Psoas muscle (tissue), 8 donors: ENCODE data around the gene SLC38A4. TPM values are rescaled to one million over a fixed set of nuclear protein-coding genes. Genes with fewer than 3 reads are reported as not detected.

Experiments
- ATAC-seq, 4 donors: fragments of 200-7000 bp; cut with Tn5 transposase; one replicate each; pipeline ENCODE4 v1.9.1; 2020; ENCODE audit warnings: moderate library complexity in 3 of 4, mild to moderate bottlenecking in 2 of 4
- DNase-seq, 2 donors: peaks; one replicate each; pipeline ENCODE4 v3.0.0-alpha.2; 2020
- H3K27ac ChIP-seq: fragments of 200-600 bp; one replicate; pipeline ENCODE4 v1.8.0; 2022
- H3K27me3 ChIP-seq, 3 donors: fragments of 200-600 bp in 1 of 3; one replicate each; pipeline versions ENCODE4 v1.6.1 to v1.8.0; 2013 to 2022; ENCODE audit warnings: low read length in 2 of 3, mild to moderate bottlenecking in 2 of 3, moderate library complexity in 1 of 3; ENCODE audit not compliant: insufficient read depth in 3 of 3
- H3K36me3 ChIP-seq, 2 donors: fragments of 200-600 bp in 1 of 2; one replicate each; pipeline versions ENCODE4 v1.6.1 to v1.8.0; 2013 to 2022; ENCODE audit warnings: low read depth in 1 of 2, mild to moderate bottlenecking in 1 of 2, moderate library complexity in 1 of 2; ENCODE audit not compliant: insufficient read depth in 1 of 2
- H3K4me1 ChIP-seq: fragments of 200-600 bp; one replicate; pipeline ENCODE4 v1.8.0; 2022
- H3K4me3 ChIP-seq: fragments of 200-600 bp; one replicate; pipeline ENCODE4 v1.8.0; 2022; ENCODE audit warnings: mild to moderate bottlenecking
- H3K9me3 ChIP-seq: fragments of 200-600 bp; one replicate; pipeline ENCODE4 v1.8.0; 2022
- WGBS, 3 donors: extraction: QIAGEN DNeasy Blood & Tissue Kit; methylation state at CpG; one replicate each; pipeline versions ENCODE4 v1.1.6 to v1.1.7; 2013; 5-methylcytosine and 5-hydroxymethylcytosine counted together
- intact Hi-C, 2 donors: fragments of 100-400 bp; cut with DNase I; formaldehyde crosslinking; loops; one replicate each; pipeline versions ENCODE4 v1.11.0 to v1.14.2; 2022
- polyA plus RNA-seq, 3 donors: library from polyadenylated mRNA; stranded (reverse); fragments of 200-250 nt; gene quantifications; one replicate each; pipeline ENCODE4 v1.2.3, GENCODE V29; 2013
- total RNA-seq, 4 donors: library from RNA; stranded (reverse); fragmentation: NEBNext Ultra II Directional in 2 of 4; extraction: Animal tissue kit (Norgen Biotek cat#: 25700) in 2 of 4; gene quantifications; one replicate each; pipeline versions ENCODE4 v1.2.1 to v1.2.4, GENCODE V29; 2021 to 2023
- TF ChIP-seq, protein P1 (sequence below): fragments of 200-600 bp; IDR thresholded peaks from one replicate; pipeline ENCODE4 v1.8.0; 2022; ENCODE audit warnings: antibody characterized with exemption
- donor health status: healthy with polysubstance abuse.
- donor health status: DM: no; HTN: no; CAD: no; lungs with moderate emphysema.
- donor health status: Bipolar disorder and iron deficiency.
- donor health status: healthy.
- donor health status: DM: yes; HTN: yes; CAD: no.
- donor health status: DM: no; HTN: no; CAD: no.
- donor health status: DM: no; HTN: no; CAD: no.
- donor health status: DM: yes; HTN: yes; CAD: no.

The SLC38A4 gene
- total and polyA plus RNA-seq, 7 donors: 0.31 to 25.6 (median 12.8) TPM

DNA sequence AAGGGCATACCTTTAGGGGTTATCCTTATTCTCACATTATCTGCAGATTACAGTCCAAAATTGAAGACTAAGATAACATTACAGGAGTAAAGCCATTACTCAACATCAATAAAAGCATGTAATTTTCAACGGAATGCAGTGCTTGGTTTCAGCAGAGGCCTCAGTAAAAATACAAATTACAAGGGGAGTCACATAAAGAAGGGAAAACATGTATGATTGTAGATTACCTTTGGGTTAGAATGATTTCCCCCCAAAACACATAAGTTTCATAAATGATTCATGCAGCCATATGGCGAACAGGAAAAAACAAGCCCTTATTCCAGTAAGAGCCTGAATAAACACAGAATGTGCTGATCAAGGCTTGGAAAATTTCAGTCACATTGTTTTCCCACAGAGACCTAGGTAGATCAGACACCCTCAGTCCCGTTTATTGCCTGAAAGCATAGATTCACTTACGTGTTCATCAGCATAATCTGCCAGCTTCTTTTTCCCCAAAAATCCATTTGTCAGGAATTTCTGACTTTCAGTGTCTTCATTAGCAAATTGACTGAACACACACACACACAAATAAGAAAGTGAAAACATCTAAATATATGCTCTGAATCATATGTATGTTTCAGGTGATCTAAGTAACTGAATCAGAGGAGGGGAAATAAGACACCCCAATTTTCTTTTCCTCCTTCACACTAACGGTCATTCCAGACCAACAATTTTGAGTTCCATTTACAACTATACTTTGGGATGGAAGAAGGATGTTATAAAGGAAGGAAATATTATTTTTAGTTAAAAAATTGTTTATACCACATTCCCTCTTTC is 37.5 kb downstream of the SLC38A4 start:
- DNase-seq (no peak), ATAC-seq (no peak)
- intact Hi-C loops: no loop called here
- no peaks in the 10 kb centered on the region for H3K9me3 ChIP-seq
- peaks cover 37% of the 10 kb centered on the region for H3K4me1 ChIP-seq
- peak overlapping the region; percentile 42 for H3K27ac ChIP-seq
- TF ChIP-seq, protein P1, sequence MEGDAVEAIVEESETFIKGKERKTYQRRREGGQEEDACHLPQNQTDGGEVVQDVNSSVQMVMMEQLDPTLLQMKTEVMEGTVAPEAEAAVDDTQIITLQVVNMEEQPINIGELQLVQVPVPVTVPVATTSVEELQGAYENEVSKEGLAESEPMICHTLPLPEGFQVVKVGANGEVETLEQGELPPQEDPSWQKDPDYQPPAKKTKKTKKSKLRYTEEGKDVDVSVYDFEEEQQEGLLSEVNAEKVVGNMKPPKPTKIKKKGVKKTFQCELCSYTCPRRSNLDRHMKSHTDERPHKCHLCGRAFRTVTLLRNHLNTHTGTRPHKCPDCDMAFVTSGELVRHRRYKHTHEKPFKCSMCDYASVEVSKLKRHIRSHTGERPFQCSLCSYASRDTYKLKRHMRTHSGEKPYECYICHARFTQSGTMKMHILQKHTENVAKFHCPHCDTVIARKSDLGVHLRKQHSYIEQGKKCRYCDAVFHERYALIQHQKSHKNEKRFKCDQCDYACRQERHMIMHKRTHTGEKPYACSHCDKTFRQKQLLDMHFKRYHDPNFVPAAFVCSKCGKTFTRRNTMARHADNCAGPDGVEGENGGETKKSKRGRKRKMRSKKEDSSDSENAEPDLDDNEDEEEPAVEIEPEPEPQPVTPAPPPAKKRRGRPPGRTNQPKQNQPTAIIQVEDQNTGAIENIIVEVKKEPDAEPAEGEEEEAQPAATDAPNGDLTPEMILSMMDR: no peak
- WGBS, 3 donors: 62 to 68% (median 63%) methylated on average over 5 of the region's 5 CpGs
- H3K4me3 ChIP-seq: no peak overlapping the region
- H3K36me3 ChIP-seq: peaks cover 0 to 55% of the 10 kb centered on the region in 2 donors
- H3K27me3 ChIP-seq: no peaks in the 10 kb centered on the region

DNA sequence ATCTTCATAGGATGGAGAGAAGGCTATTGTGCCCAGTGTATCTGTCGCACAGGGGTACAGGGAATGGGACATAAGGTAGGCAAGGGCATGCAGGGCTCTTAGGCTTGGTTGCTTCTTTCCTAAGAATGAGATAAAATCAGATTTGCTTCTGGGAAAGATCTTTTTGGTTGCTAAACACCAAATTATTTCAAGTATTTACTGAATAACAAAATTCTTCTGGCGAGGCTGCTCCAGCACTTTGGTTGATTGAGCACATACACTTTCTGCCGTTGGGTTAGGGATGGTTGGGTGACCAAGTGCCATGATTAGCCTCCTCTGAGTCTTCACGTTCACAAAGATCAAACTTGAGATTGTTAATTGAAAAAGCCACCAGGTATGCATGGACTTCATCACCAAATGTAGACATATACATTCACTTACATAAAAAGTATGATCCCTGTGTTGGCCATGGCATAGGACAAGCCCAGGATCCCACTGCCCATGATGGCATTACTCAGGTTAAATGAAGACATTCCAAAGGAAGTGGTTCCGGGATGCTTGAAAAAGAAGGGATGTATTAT is 38.2 kb downstream of the SLC38A4 start:
- Histone ChIP-seq H3K9me3 (no peaks in the 10 kb centered on the region), H3K4me1 (peaks cover 36% of the 10 kb centered on the region), H3K4me3 (no peak overlapping the region), H3K27ac (no peak overlapping the region), H3K36me3 (peaks cover 0 to 48% of the 10 kb centered on the region in 2 donors), H3K27me3 (no peaks in the 10 kb centered on the region)
- DNase-seq (no peak), ATAC-seq (peak in 1 of 4 donors; percentile 32)
- 91 to 96% (median 93%) methylated on average over 5 of the region's 5 CpGs for WGBS, 3 donors
- intact Hi-C loops: no loop called here
- TF ChIP-seq, protein P1: no peak

DNA sequence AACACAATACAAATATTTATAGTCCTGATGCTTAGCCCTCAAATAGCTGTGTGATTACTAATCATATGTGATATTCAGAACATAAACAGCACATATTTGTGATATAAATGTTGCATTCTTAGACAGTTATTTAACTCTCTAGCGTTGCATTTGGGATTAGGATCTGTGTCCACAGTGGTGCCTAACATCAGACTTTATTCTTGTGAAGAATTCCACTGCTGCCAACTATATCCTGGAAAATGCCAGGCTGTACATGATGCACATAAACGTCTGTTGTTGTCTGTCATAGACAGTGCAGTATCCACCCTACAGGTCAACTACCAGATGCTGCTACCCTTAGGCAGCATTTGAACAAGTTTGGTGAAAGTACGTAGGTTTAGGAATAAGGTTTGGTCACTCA is 39.0 kb downstream of the SLC38A4 start:
- TF ChIP-seq, protein P1: no peak
- H3K4me1 ChIP-seq: peaks cover 36% of the 10 kb centered on the region
- intact Hi-C loops: no loop called here
- H3K27me3 ChIP-seq: no peaks in the 10 kb centered on the region
- no peak overlapping the region for H3K4me3 ChIP-seq
- 39 to 52% (median 45%) methylated on average over 3 of the region's 3 CpGs for WGBS, 3 donors
- ATAC-seq (peak in 2 of 4 donors; percentile 25 to 45), DNase-seq (no peak)
- no peaks in the 10 kb centered on the region for H3K9me3 ChIP-seq
- peak overlapping the region; percentile 33 for H3K27ac ChIP-seq
- H3K36me3 ChIP-seq: peaks cover 0 to 40% of the 10 kb centered on the region in 2 donors

DNA sequence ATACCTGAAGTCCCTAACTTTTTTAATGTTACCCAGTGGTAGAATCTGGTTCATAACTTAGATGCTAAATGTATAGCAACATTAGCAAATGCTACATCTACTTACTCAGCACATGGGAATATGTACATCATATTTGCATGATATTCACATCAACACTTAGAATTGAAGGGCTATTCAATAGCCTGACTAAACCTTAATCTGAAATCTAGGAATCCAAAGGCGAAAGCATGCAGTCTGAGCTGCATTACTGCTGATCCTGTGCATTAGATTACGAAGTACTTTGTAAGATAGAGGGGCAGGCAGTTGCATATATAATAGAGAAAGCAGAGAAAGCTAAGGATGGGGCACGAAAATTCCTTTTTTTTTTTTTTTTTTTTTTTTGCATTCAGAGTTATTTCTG is 40.4 kb downstream of the SLC38A4 start:
- intact Hi-C loops: no loop called here
- TF ChIP-seq, protein P1: no peak
- DNase-seq (no peak), ATAC-seq (no peak)
- Histone ChIP-seq H3K36me3 (peaks cover 0 to 30% of the 10 kb centered on the region in 2 donors), H3K27me3 (no peaks in the 10 kb centered on the region), H3K4me1 (peaks cover 39% of the 10 kb centered on the region), H3K9me3 (no peaks in the 10 kb centered on the region), H3K4me3 (no peak overlapping the region), H3K27ac (peak overlapping the region; percentile 72)
- 82 to 88% (median 84%) methylated on average over 3 of the region's 3 CpGs for WGBS, 3 donors
